K562 (cell line): ENCODE data around the gene RAMP2. TPM values are rescaled to one million over a fixed set of nuclear protein-coding genes. Genes with fewer than 3 reads are reported as not detected.
A peak's percentile ranks its signal among the peaks of the same experiment; 100 is the strongest.

Experiments used
- HNRNPK ChIP-seq: fragments of 200-400 bp; formaldehyde crosslinking; IDR thresholded peaks from one replicate; pipeline ENCODE4 v1.6.1; 2018; ENCODE audit warnings: mild to moderate bottlenecking, low read depth, low read length; ENCODE audit not compliant: poor library complexity, severe bottlenecking
- MNT ChIP-seq, 2 experiments: fragments of 450-650 bp; conservative IDR thresholded peaks; 2 replicates each; pipeline ENCODE4 v1.6.1; 2017; ENCODE audit warnings: mild to moderate bottlenecking in 2 of 2, moderate library complexity in 2 of 2
- MXD1 ChIP-seq: fragments of 250-450 bp; sonication (Bioruptor Pico); IDR thresholded peaks from 2 replicates; pipeline ENCODE4 v1.8.0; 2021; ENCODE audit warnings: borderline replicate concordance, mild to moderate bottlenecking, moderate library complexity; ENCODE audit not compliant: poor library complexity, severe bottlenecking
- POLR3G ChIP-seq: IDR thresholded peaks from 2 replicates; pipeline ENCODE4 v1.6.1; 2011; ENCODE audit not compliant: insufficient read length, insufficient replicate concordance; ENCODE audit errors: extremely low read depth
- RBBP5 ChIP-seq: fragments of 200-600 bp; sonication (generic); IDR thresholded peaks from 2 replicates; pipeline ENCODE4 v1.6.1; 2012; ENCODE audit warnings: borderline replicate concordance, mild to moderate bottlenecking, low read length, control low read depth, inconsistent platforms; ENCODE audit not compliant: insufficient read depth, poor library complexity, severe bottlenecking
- RBM17 ChIP-seq: fragments of 200-400 bp; formaldehyde crosslinking; IDR thresholded peaks from 2 replicates; pipeline ENCODE4 v1.6.1; 2017; ENCODE audit warnings: low read depth, mild to moderate bottlenecking, low read length, borderline replicate concordance
- RNF219 ChIP-seq: fragments of 250-450 bp; sonication (Bioruptor Pico); IDR thresholded peaks from 2 replicates; pipeline ENCODE4 v1.5.0; 2022; ENCODE audit warnings: mild to moderate bottlenecking
- USF2 ChIP-seq: sonication (generic); formaldehyde crosslinking; IDR thresholded peaks from 2 replicates; pipeline ENCODE4 v1.5.0; 2020; ENCODE audit warnings: missing genetic modification reagents
- ZBTB26 ChIP-seq: fragments of 450-650 bp; formaldehyde crosslinking; IDR thresholded peaks from 2 replicates; pipeline ENCODE4 v1.4.0; 2022; ENCODE audit warnings: missing genetic modification characterization
- ZNF609 ChIP-seq: sonication (generic); formaldehyde crosslinking; IDR thresholded peaks from 2 replicates; pipeline ENCODE4 v1.8.1; 2023; ENCODE audit warnings: missing genetic modification reagents, mild to moderate bottlenecking, borderline replicate concordance
- ZSCAN32 ChIP-seq: fragments of 450-650 bp; formaldehyde crosslinking; IDR thresholded peaks from 2 replicates; pipeline ENCODE4 v1.4.0; 2020; ENCODE audit warnings: mild to moderate bottlenecking, moderate library complexity
- polyA plus RNA-seq, 8 experiments: library from polyadenylated mRNA; depleted of rRNA in 4 of 8; stranded (reverse) in 5 of 8; unstranded in 3 of 8; fragments of >200 nt; fragmentation: Nextera tagmentation in 2 of 8; fragmentation: Illumina TruSeq in 1 of 8; extraction: Ambion mirVana in 2 of 8; extraction: Trizol in 1 of 8; gene quantifications; 2 replicates each; pipeline versions ENCODE4 v1.2.1 to v1.2.3, GENCODE V29; 2011 to 2014; ENCODE audit warnings: inconsistent platforms in 1 of 8, missing spikeins in 1 of 8
- total RNA-seq, 7 experiments: library from RNA; depleted of rRNA in 6 of 7; stranded (reverse); fragments of >200 nt in 6 of 7; fragmentation: Illumina TruSeq in 2 of 7; extraction: Trizol in 2 of 7; gene quantifications; 2 replicates each; pipeline versions ENCODE4 v1.2.1 to v1.2.3, GENCODE V29; 2011 to 2021; ENCODE audit warnings: low replicate concordance in 1 of 7

The RAMP2 gene
- total and polyA plus RNA-seq, 9 of the 15 experiments (the other 6 are each of a cell fraction or from before 2014, with no cell fraction given): not detected

GRCh38 chr17:42773290-42774035 lies 12.4 kb downstream of the RAMP2 start, which contains the start of gene VPS25 (continued):
- TF ChIP-seq ZBTB26 (CRISPR knock-in tag): no peak
- no peak for TF ChIP-seq ZSCAN32 (CRISPR knock-in tag)
- TF ChIP-seq RNF219: no peak
- peak; percentile 90 for TF ChIP-seq RBBP5
- TF ChIP-seq MNT (conservative IDR thresholded peaks at IDR 0.05): peak in 1 of 2 experiments; percentile 58; a peak in 1 of 4 replicates
- TF ChIP-seq HNRNPK: no peak
- TF ChIP-seq RBM17: no peak
- TF ChIP-seq MXD1 (CRISPR knock-in tag): peak; percentile 32
- TF ChIP-seq ZNF609 (CRISPR knock-in tag): no peak
- no peak for TF ChIP-seq POLR3G
- TF ChIP-seq USF2 (CRISPR knock-in tag): no peak
